ENCODE data around the gene SGTA. TPM values are rescaled to one million over a fixed set of nuclear protein-coding genes. Genes with fewer than 3 reads are reported as not detected.

Gene SGTA
- total RNA-seq, 2 experiments from 2014 or later = 84.8 to 87.4 TPM

- H3K27me3 Mint-ChIP-seq = no peaks in the 10 kb centered on the region
- no peaks in the 10 kb centered on the region for H3K9me3 Mint-ChIP-seq
- H3K27ac Mint-ChIP-seq = no peak overlapping the region
- peaks cover 25% of the 10 kb centered on the region for H3K36me3 Mint-ChIP-seq
- no peak overlapping the region for H3K4me3 Mint-ChIP-seq
- DNase-seq = no peak
- H3K4me1 Mint-ChIP-seq = peaks cover 5% of the 10 kb centered on the region
These were observed 23.1 kb downstream of the SGTA start for GRCh38 chr19:2759965-2760364.

DNA sequence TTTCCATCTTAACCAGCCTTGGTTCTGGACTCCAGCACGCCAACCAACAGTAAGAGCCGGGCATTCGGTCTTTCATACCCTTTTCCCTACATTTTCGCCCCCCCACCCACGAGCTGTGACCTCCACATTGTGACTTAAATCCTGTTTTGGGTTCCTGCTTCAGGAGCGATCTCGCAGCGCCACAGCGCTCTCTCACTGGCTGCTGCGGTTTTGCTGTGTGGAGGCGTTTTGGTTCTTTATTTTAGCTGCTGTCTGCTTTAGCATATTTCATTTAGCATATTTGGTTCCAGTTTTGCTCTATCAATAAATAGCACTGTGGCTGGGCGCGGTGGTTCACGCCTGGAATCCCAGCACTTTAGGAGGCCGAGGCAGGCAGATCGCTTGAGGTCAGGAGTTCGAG lies 23.7 kb downstream of the SGTA start:
- H3K4me1 Mint-ChIP-seq = peaks cover 5% of the 10 kb centered on the region
- peak overlapping the region; percentile 27 for H3K27ac Mint-ChIP-seq
- H3K9me3 Mint-ChIP-seq = no peaks in the 10 kb centered on the region
- H3K36me3 Mint-ChIP-seq = peaks cover 25% of the 10 kb centered on the region
- no peaks in the 10 kb centered on the region for H3K27me3 Mint-ChIP-seq
- no peak overlapping the region for H3K4me3 Mint-ChIP-seq
- no peak for DNase-seq

GRCh38 chr19:2758601-2759313 lies 24.3 kb downstream of the SGTA start:
- Mint-ChIP-seq H3K9me3 (no peaks in the 10 kb centered on the region), H3K27me3 (no peaks in the 10 kb centered on the region), H3K27ac (peak overlapping the region; percentile 27), H3K4me1 (peaks cover 5% of the 10 kb centered on the region), H3K4me3 (no peak overlapping the region), H3K36me3 (peaks cover 25% of the 10 kb centered on the region)
- DNase-seq = no peak

DNA sequence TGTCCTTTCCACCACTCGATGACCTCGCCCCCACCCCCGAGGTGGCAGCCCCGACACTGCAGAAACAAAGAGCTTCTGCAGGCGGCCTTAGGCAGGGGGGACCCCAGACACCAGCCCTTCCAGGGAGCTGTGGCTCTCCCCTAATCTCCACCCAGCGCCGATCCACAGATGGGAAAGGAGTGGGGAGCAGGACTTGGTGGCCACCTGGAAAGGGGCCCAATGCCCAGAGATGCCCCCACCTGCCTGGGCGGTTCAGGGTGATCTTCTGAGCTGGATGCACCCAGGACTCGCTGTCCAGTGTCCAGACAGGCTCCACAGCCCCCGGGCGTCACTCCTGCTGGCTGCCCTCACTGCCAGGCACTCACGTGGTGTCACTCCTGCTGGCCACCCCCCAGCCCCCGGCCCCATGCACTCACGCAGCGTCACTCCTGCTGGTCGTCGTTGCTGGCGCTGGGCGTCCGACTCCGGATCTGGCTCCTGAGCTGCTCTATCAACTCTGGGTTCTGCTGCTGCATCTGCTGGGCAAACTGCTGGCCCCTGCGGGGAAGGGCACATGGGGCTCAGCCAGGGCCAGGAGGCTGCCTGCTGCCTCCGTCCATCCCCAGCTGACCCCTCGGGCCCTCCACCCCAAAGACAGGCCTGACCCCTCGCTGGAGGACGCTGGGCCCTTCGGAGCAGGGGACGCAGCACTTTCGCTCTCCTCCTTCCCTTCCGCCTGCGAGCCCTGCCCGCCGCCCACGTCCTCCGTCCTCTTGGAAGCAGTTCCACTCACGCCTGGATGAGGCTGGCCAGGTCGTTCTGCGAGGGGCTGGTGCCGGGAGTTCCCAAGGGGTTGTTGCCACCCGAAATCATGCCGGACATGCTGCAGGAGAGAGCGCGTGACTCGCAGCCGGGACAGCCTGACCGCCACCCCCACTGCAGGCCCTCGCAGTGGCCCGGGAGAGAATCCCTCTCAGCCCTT lies 25.9 kb downstream of the SGTA start:
- Mint-ChIP-seq H3K27ac (no peak overlapping the region), H3K36me3 (peaks cover 24% of the 10 kb centered on the region), H3K9me3 (no peaks in the 10 kb centered on the region), H3K27me3 (no peaks in the 10 kb centered on the region), H3K4me3 (no peak overlapping the region), H3K4me1 (peaks cover 12% of the 10 kb centered on the region)
- no peak for DNase-seq

DNA sequence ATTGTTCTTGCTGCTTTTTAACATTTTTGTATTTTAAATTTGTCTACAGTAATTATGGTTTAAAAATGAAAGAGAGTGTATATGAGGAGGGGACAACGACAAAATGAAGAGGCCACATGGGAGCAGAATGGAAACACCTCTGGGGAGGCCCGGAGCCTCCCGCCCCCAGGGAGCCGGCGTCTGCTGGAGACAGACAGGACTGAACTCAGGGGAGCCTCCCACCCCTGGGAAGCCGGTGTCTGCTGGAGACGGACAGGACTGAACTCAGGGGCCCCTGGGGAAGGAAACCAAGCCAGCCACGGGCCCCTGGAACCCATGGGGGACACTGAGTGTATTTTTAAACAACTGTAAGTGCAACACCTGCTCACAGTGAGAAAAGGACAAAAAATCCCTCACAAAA lies 26.6 kb downstream of the SGTA start:
- Mint-ChIP-seq H3K36me3 (peaks cover 20% of the 10 kb centered on the region), H3K27me3 (no peaks in the 10 kb centered on the region), H3K4me1 (peaks cover 12% of the 10 kb centered on the region), H3K27ac (no peak overlapping the region), H3K9me3 (no peaks in the 10 kb centered on the region), H3K4me3 (no peak overlapping the region)
- DNase-seq = no peak

- peaks cover 17% of the 10 kb centered on the region for H3K36me3 Mint-ChIP-seq
These were observed 27.3 kb downstream of the SGTA start for GRCh38 chr19:2755811-2756210.

DNA sequence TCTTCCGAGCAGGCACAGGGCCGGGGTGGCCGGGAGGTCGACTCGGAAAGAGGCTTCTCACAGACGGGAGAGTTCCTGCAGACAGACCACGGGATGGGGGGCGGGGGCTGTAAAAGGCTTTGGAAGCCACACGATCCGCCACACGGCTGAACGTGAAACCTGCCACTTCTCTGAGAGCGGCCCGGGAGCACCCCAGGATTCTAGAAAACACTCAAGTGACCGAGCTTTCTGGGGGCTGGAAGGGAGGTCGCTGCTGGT lies 27.7 kb downstream of the SGTA start:
- H3K27me3 Mint-ChIP-seq = no peaks in the 10 kb centered on the region
- no peak overlapping the region for H3K4me3 Mint-ChIP-seq

More at GRCh38 chr19:2755811-2756210, 27.3 kb downstream of the SGTA start:
- Mint-ChIP-seq H3K4me3 (no peak overlapping the region), H3K4me1 (peaks cover 12% of the 10 kb centered on the region), H3K9me3 (no peaks in the 10 kb centered on the region), H3K27ac (no peak overlapping the region), H3K27me3 (no peaks in the 10 kb centered on the region)
- no peak for DNase-seq

DNA sequence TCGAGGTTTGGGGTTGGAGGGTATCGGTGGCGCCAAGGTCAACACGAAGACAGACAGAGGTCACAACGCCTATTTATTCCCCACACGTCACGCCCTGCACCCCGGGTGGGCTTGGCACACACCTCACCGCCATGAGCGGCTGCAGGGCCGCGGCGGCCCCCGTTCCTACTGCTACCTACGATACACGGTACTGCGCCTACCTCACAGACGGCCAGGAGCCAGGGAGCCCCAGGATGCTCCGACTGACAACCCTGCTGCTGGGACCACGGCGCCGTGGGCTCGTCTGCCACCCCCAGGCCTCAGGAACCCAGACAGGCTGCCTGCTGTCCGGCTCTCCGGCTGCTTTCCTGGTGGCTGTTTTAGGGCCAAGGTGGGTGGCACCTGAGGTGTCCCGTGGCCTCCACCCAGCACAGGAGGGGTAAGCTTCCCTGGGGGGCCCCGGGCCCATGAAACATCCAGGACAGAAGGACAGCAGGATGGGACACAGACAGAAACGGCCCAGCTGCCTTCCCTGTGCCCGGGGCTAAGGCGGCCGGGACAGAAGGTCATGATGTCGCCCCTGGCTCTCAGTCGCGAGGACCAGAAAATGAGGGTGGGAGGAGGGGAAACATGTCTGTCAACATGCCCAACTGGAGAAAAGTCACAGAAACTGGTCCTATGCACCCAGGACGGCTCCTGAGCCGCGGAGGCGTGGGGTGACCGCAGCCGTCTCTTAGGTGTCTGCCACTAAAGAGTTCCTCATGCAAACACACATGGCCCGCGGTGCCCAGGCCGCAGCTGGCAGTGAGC lies 28.2 kb downstream of the SGTA start:
- Mint-ChIP-seq H3K9me3 (no peaks in the 10 kb centered on the region), H3K4me3 (no peak overlapping the region), H3K27me3 (no peaks in the 10 kb centered on the region), H3K27ac (no peak overlapping the region), H3K4me1 (peaks cover 10% of the 10 kb centered on the region), H3K36me3 (peaks cover 14% of the 10 kb centered on the region)
- no peak for DNase-seq

More for the DNA sequence above, 27.7 kb downstream of the SGTA start:
- no peak for DNase-seq
- Mint-ChIP-seq H3K4me1 (peaks cover 12% of the 10 kb centered on the region), H3K9me3 (no peaks in the 10 kb centered on the region), H3K36me3 (peaks cover 14% of the 10 kb centered on the region), H3K27ac (no peak overlapping the region)

DNA sequence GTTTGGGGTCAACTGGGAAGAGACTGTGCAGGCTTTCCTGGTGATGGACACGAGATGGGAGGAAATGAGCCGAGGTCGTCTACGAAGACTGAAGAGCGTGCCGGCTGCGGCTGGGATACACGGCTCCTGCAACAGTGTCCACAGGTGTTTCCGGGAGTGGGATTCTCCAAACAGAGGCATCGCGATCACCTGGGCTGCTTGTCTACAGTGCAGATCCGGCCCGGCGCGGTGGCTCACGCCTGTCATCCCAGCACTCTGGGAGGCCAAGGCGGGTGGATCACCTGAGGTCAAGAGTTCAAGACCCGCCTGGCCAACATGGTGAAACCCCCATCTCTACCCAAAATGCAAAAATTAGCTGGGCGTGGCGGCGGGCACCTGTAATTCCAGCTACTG lies 31.6 kb downstream of the SGTA start:
- H3K27ac Mint-ChIP-seq = no peak overlapping the region
- DNase-seq = no peak
- H3K36me3 Mint-ChIP-seq = peaks cover 1% of the 10 kb centered on the region
- peaks cover 7% of the 10 kb centered on the region for H3K4me1 Mint-ChIP-seq
- H3K4me3 Mint-ChIP-seq = no peak overlapping the region
- no peaks in the 10 kb centered on the region for H3K9me3 Mint-ChIP-seq
- H3K27me3 Mint-ChIP-seq = no peaks in the 10 kb centered on the region

DNA sequence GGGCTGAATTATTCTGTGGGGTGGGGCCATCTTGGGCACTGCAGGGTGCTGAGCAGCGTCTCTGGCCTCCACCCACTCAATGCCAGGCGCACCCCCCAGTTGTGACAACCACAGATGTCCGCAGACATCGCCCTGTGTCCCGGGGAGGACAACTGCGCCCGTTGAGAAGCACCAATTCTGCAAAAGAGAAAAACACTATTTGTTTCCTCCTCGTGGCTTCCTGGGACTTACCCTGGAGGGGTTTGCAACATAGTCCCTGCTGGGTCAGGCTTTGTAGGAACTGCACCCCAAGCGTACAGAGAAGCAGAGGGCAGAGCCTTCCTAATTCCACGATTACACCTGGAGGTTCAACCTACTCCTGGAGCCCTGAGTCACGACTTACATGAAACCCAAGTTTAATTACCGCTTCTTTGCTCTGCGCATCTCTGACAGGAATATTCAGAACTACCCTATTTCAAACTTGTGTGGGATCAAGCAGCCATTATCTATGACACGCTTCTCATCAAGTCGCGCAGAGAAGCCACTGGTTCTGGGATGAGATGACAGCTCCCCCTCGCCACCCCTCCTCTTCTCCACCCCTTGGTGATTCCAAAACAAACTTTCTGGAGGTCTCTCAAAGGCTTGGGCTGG lies 32.1 kb downstream of the SGTA start:
- H3K27me3 Mint-ChIP-seq = no peaks in the 10 kb centered on the region
- DNase-seq = no peak
- peaks cover 1% of the 10 kb centered on the region for H3K36me3 Mint-ChIP-seq
- no peak overlapping the region for H3K4me3 Mint-ChIP-seq
- no peaks in the 10 kb centered on the region for H3K9me3 Mint-ChIP-seq
- H3K27ac Mint-ChIP-seq = no peak overlapping the region
- peaks cover 7% of the 10 kb centered on the region for H3K4me1 Mint-ChIP-seq

GRCh38 chr19:2747349-2747748 lies 35.7 kb downstream of the SGTA start:
- no peaks in the 10 kb centered on the region for H3K36me3 Mint-ChIP-seq
- no peak overlapping the region for H3K4me3 Mint-ChIP-seq
- H3K4me1 Mint-ChIP-seq = no peaks in the 10 kb centered on the region
- H3K27me3 Mint-ChIP-seq = peaks cover 3% of the 10 kb centered on the region
- no peak overlapping the region for H3K27ac Mint-ChIP-seq
- no peaks in the 10 kb centered on the region for H3K9me3 Mint-ChIP-seq
- DNase-seq = no peak

DNA sequence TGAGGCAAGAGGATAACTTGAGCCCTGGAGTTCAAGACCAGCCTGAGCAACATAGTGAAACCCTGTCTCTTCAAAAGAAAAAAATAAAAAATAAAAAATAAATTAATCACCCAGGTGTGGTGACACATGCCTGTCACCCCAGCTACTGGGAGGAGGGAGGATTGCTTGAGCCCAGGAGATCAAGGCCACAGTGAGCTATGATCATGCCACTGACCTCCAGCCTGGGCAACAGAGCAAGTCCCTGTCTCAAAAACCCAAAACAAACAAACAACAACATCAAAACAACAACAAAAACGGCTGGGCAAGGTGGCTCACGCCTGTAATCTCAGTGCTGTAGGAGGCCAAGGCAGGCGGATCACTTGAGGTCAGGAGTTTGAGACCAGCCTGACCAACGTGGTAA lies 39.0 kb downstream of the SGTA start:
- no peak overlapping the region for H3K27ac Mint-ChIP-seq
- H3K36me3 Mint-ChIP-seq = peaks cover 3% of the 10 kb centered on the region
- no peaks in the 10 kb centered on the region for H3K9me3 Mint-ChIP-seq
- no peak overlapping the region for H3K4me3 Mint-ChIP-seq
- DNase-seq = no peak
- H3K27me3 Mint-ChIP-seq = peaks cover 3% of the 10 kb centered on the region
- H3K4me1 Mint-ChIP-seq = peaks cover 3% of the 10 kb centered on the region

DNA sequence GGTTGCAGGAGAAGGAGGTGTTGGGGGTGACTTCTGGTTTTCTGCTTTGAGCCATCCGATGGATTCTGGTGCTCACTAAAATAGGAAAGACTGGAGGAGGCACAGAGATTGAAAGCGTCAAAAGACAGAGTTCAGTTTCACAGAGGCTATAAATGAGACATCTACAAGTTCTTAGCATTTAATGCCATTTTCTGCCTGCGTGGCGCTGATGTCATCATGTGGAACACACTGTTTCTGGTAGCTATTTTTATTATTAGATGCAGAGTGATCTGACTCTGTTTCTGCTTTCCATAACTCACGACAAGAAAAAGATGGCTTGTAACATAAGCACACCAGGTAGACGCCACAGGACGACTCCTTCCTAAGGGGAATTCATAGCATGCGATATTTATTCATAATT lies 40.0 kb downstream of the SGTA start:
- no peak for DNase-seq
- no peaks in the 10 kb centered on the region for H3K9me3 Mint-ChIP-seq
- H3K27me3 Mint-ChIP-seq = peaks cover 3% of the 10 kb centered on the region
- peaks cover 8% of the 10 kb centered on the region for H3K4me1 Mint-ChIP-seq
- no peak overlapping the region for H3K27ac Mint-ChIP-seq
- H3K4me3 Mint-ChIP-seq = no peak overlapping the region
- H3K36me3 Mint-ChIP-seq = peaks cover 11% of the 10 kb centered on the region

DNA sequence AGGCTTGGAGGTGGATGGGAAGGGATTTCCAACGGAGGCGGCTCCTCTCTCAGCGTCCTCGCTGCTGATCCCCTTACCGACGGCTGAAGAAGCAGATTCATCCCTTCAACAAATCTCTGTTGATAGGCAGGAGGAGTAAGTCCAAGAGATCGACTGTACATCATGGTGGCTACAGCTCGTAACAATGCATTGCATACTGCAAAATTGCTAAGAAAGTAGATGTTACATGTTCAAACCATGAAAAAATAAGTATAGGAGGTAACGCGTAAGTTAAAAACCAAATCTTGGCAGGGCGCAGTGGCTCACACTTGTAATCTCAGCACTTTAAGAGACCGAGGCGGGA lies 42.8 kb downstream of the SGTA start:
- H3K9me3 Mint-ChIP-seq = no peaks in the 10 kb centered on the region
- H3K27me3 Mint-ChIP-seq = no peaks in the 10 kb centered on the region
- peaks cover 8% of the 10 kb centered on the region for H3K4me1 Mint-ChIP-seq
- no peak for DNase-seq
- H3K36me3 Mint-ChIP-seq = peaks cover 31% of the 10 kb centered on the region
- H3K4me3 Mint-ChIP-seq = peak overlapping the region; percentile 96
- no peak overlapping the region for H3K27ac Mint-ChIP-seq
